Ovary (tissue), 3 donors: ENCODE data around the gene TREM1.

Experiments used
- EP300 ChIP-seq: sonication (generic); formaldehyde crosslinking; IDR thresholded peaks from one replicate; pipeline ENCODE4 v1.6.1; 2017; ENCODE audit warnings: antibody characterized with exemption
- POLR2A ChIP-seq: fragments of 450-650 bp; IDR thresholded peaks from one replicate; pipeline ENCODE4 v1.6.1; 2017; ENCODE audit warnings: antibody characterized with exemption, mild to moderate bottlenecking, moderate library complexity
- TF ChIP-seq, protein P1 (sequence below), 3 donors: fragments of 450-650 bp in 2 of 3; fragments of 200-600 bp in 1 of 3; IDR thresholded peaks; one replicate each; pipeline versions ENCODE4 v1.5.1 to v1.8.0; 2016 to 2022; ENCODE audit warnings: antibody characterized with exemption in 3 of 3, mild to moderate bottlenecking in 1 of 3
- donor health status: DM: no; HTN: no; CAD: no.

DNA sequence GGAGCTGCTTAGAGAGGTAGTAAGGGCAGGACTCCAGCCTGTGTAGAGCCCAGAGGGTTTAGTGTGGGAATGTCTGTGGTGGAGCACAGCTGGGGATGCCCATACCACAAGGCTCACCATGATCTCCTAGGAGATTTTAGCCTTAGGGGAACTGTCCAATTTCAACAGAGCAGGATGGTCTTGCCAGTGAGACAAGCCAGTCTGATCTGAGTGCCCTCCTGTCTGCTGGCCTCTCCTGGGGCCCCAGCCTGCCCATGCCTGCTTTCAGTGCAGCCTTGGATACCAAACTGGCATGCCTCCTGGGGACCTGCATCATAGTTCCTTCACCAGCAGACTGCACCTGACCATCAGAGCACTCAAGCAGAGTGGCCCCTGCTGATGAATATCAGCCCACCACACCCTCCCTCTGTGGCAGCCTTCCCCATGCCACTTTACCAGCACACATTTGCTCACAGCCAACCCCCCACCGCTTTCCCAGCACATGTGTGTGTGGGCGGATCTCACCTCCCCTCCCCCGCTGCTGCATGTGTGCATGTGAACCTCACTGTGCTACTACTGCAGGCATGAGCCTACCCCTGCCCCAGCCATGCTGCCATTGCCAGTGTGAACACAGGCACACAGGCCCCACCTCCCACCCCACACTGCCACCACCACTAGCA, 7.9 kb upstream of the TREM1 start:
- TF ChIP-seq, protein P1, sequence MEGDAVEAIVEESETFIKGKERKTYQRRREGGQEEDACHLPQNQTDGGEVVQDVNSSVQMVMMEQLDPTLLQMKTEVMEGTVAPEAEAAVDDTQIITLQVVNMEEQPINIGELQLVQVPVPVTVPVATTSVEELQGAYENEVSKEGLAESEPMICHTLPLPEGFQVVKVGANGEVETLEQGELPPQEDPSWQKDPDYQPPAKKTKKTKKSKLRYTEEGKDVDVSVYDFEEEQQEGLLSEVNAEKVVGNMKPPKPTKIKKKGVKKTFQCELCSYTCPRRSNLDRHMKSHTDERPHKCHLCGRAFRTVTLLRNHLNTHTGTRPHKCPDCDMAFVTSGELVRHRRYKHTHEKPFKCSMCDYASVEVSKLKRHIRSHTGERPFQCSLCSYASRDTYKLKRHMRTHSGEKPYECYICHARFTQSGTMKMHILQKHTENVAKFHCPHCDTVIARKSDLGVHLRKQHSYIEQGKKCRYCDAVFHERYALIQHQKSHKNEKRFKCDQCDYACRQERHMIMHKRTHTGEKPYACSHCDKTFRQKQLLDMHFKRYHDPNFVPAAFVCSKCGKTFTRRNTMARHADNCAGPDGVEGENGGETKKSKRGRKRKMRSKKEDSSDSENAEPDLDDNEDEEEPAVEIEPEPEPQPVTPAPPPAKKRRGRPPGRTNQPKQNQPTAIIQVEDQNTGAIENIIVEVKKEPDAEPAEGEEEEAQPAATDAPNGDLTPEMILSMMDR (IDR thresholded peaks at IDR 0.05): no peak
- TF ChIP-seq POLR2A: no peak
- TF ChIP-seq EP300: no peak
